NB4 (cell line): ENCODE results near the gene NOL3.

Experiments
- DNase-seq: peaks from one replicate; pipeline ENCODE4 v3.0.0; 2010; ENCODE audit warnings: low read depth
- H3K4me3 ChIP-seq: one replicate; pipeline ENCODE4 v1.5.1; 2011; ENCODE audit warnings: mild to moderate bottlenecking, low read depth, low read length, moderate library complexity
- CTCF ChIP-seq: IDR thresholded peaks from one replicate; pipeline ENCODE4 v1.5.1; 2012; ENCODE audit warnings: low read depth, low read length
- MYC ChIP-seq: IDR thresholded peaks from 2 replicates; pipeline ENCODE4 v1.6.1; 2011; ENCODE audit warnings: low read depth, low read length
- POLR2A ChIP-seq: IDR thresholded peaks from 2 replicates; pipeline ENCODE4 v1.6.1; 2011; ENCODE audit warnings: mild to moderate bottlenecking; ENCODE audit not compliant: insufficient read length; ENCODE audit errors: extremely low read depth
- TF ChIP-seq, protein P1 (sequence below): IDR thresholded peaks from 2 replicates; pipeline ENCODE4 v1.6.1; 2011; ENCODE audit warnings: low read depth, low read length

NOL3 gene

DNA sequence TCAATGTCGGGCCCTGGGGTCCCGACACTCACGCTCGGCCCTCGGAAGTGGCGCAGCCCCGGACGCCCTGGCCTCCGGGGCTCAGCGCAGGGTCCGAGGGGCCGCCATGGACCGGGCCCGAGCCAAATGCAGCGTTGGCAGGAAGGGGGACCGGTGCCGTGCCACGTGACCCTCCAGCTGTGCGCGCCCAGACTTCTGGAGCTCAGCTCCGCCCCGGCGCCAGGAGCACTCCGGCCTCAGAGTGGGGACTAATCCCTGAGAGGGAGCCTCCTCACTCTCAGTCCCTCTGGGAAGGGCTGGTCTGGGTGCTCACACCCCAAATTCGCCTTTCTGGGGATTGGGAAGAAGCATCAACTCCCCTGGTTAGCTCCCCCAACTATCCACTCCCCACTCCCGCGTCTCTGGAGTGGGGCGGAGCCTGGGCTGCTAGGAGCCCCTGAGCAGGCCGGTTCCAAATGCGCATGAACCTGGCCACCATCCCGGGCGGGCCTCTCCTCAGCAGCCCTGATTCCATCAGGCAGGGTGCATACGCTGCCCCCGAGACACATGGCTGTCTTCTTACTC, 19.4 kb upstream of the NOL3 start, which contains the start of gene B3GNT9:
B3GNT9 (minus strand) TSS at position 166 of the 564 bp plus-strand sequence. CDS start 513 bp downstream, outside the sequence.
- no peak within 1 kb of the TSS for H3K4me3 ChIP-seq
- no peak for TF ChIP-seq CTCF
- no peak for TF ChIP-seq POLR2A
- no peak for TF ChIP-seq MYC
- TF ChIP-seq, protein P1, sequence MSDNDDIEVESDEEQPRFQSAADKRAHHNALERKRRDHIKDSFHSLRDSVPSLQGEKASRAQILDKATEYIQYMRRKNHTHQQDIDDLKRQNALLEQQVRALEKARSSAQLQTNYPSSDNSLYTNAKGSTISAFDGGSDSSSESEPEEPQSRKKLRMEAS, result no peak
- peak; percentile 5 for DNase-seq

GRCh38 chr16:67151431-67152097, 18.8 kb upstream of the NOL3 start:
- TF ChIP-seq, protein P1, result no peak
- TF ChIP-seq MYC, result no peak
- TF ChIP-seq CTCF, result no peak
- TF ChIP-seq POLR2A, result no peak
- H3K4me3 ChIP-seq, result no peak overlapping the region
- peak; percentile 44 for DNase-seq

- TF ChIP-seq CTCF, result no peak
- TF ChIP-seq, protein P1, result no peak
- no peak for TF ChIP-seq MYC
- no peak for TF ChIP-seq POLR2A
- peak; percentile 23 for DNase-seq
- H3K4me3 ChIP-seq, result no peak overlapping the region
Measured at GRCh38 chr16:67154578-67155294, 15.6 kb upstream of the NOL3 start.

GRCh38 chr16:67155295-67156142, 14.8 kb upstream of the NOL3 start:
- peak; percentile 84 for DNase-seq
- H3K4me3 ChIP-seq, result no peak overlapping the region
- TF ChIP-seq MYC (peak; percentile 58), CTCF (peak; percentile 84), POLR2A (no peak)
- TF ChIP-seq, protein P1, result peak; percentile 33; the same call in 1 of the 2 replicates

- TF ChIP-seq, protein P1, result 0 out of 2 replicates have a peak, but pooled peaks have one; percentile 5
- no peak for TF ChIP-seq CTCF
- H3K4me3 ChIP-seq, result no peak overlapping the region
- no peak for DNase-seq
Measured at GRCh38 chr16:67156143-67156844, 14.0 kb upstream of the NOL3 start.
